ENCODE results near the gene CC2D2A.

The CC2D2A gene

DNA sequence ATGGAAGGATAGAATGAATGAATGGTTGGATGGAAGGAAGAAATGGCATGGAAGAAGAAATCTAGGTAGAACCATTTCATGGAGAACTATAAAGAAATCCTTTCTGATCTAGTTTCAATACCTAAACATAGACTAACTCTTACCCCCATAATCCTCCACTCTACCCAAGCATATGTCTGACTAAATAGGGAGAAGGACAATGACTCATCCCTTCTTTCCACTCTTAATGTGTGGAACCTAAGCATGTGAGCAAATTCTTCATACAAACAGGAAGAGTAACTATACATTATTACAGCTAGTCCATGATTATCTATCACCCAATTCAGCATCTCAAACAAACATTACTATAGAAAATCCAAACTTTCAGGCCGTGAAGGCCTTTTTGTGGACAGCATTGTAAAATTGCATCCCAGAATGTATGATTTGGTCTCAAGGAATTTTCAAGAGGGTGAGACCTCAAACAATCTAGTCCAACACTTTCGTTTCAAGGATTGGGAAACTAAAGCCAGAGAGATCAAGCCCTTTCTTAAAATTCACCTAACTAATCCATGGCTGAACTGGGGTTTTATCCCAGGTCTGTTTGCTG lies 30.6 kb upstream of the CC2D2A start:
- no peak for FAIRE-seq
- DNase-seq (ENCODE audit: insufficient read length, low spot score): no peak

DNA sequence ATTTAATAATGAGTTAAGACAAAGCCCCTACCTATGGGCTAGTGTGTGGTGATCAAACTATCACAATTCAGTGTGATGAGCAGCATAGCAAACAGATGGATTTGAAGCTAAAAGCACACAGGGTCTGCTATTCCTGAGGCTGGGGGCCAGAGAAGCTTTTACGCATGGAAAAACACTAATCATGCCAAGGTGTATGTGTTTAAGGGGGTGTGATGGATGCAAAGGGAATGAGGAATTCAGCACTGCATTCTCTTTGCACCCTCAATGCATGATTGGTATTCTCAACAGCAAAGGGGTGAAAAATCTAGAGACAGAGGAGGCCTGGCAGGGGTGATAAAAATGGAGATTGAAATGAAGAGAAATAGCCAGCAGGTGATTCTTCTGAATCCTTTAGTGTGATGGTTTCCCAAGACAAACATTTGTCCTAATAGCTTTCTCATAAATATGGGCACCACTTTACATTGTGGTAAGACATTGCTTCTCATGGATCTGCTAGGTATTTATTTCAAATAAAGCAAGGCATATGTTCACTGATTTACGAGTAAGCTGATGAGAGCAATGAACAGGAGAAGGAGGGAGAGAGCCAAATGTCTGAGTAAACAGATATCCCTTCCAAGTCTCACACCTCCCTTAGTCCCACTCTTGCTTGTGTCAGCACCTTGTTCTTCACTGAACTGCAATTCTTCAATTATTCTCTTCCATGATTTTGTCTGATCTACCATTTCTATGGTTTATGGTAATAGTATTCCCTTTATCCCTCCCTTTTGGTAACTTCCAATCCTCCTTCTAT lies 26.1 kb upstream of the CC2D2A start:
- FAIRE-seq (no peak), DNase-seq (ENCODE audit: insufficient read length, low spot score) (no peak)
- no peak for TF ChIP-seq TAF1 (IDR thresholded peaks at IDR 0.05; ENCODE audit: low read depth, low read length)
- no peak for TF ChIP-seq PAX5 (IDR thresholded peaks at IDR 0.05; ENCODE audit: insufficient read depth, low read length, severe bottlenecking)
- no peak for TF ChIP-seq POLR2AphosphoS5 (IDR thresholded peaks at IDR 0.05; ENCODE audit: low read depth, low read length)
- TF ChIP-seq POU2F2 (IDR thresholded peaks at IDR 0.05; ENCODE audit: low read depth, low read length): no peak
- TF ChIP-seq SPI1 (IDR thresholded peaks at IDR 0.05; ENCODE audit: low read depth, low read length): no peak

More for the DNA sequence above, 30.6 kb upstream of the CC2D2A start:
- TF ChIP-seq POLR2A (IDR thresholded peaks at IDR 0.05; ENCODE audit: low read depth, low read length): no peak
- TF ChIP-seq POLR2AphosphoS5 (IDR thresholded peaks at IDR 0.05; ENCODE audit: low read depth, low read length): no peak
- no peak for TF ChIP-seq TAF1 (IDR thresholded peaks at IDR 0.05; ENCODE audit: low read depth, low read length)
- no peak for TF ChIP-seq SPI1 (IDR thresholded peaks at IDR 0.05; ENCODE audit: low read depth, low read length)
- TF ChIP-seq PAX5 (IDR thresholded peaks at IDR 0.05; ENCODE audit: insufficient read depth, low read length, severe bottlenecking): no peak
- TF ChIP-seq POU2F2 (IDR thresholded peaks at IDR 0.05; ENCODE audit: low read depth, low read length): no peak

DNA sequence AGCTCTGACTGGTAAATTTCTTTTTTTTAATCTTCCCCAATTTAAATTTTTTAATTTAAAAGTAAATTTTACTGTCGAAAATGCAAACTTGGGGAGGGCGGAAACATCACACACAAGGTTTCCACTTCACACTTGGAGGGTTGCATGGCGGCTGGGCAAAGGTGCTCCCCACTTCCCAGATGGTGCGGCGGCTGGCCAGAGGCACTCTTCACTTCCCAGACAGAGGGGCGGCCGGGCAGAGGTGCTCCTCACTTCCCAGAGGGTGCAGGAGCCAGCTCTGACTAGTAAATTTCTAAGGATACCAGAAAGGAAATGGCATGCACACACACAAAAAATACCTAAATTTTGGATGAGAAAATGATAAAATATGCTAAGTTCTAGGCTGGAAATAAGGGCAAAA lies 25.4 kb upstream of the CC2D2A start:
- TF ChIP-seq TAF1 (IDR thresholded peaks at IDR 0.05; ENCODE audit: low read depth, low read length): no peak
- TF ChIP-seq POU2F2 (IDR thresholded peaks at IDR 0.05; ENCODE audit: low read depth, low read length): no peak
- no peak for TF ChIP-seq SPI1 (IDR thresholded peaks at IDR 0.05; ENCODE audit: low read depth, low read length)
- TF ChIP-seq POLR2A (IDR thresholded peaks at IDR 0.05; ENCODE audit: low read depth, low read length): no peak
- no peak for TF ChIP-seq PAX5 (IDR thresholded peaks at IDR 0.05; ENCODE audit: insufficient read depth, low read length, severe bottlenecking)
- TF ChIP-seq POLR2AphosphoS5 (IDR thresholded peaks at IDR 0.05; ENCODE audit: low read depth, low read length): no peak
- FAIRE-seq (no peak), DNase-seq (ENCODE audit: insufficient read length, low spot score) (no peak)

DNA sequence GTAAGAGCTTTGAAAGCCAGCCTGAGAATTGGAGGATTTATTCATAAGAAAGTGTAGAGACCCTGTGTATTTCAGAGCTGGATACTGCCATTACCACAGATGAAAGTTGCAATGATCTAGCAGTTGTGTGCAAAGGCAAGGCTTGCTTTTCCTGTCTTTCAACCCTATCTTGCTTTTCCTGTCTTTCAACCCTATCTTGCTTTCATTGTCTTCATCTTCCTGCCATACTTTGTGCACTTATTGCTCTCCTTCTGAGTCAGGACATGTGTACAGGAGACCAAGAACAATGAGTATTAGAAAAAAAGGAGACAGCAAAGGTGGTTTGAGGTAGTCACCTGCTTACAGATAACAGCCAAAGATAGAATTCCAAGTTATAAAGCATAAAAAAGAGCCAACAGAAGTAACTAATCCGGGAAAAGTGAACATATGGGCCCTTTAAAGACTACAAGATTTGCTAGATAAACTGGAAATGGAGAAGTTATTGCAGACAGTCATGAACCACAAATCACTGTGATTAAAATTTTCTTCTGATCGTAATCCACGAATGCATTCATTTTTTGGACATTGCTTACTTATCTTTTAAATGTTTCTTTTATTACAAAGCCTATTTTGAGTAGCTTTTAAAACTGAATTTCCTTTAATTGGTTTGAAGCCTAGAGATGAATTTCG lies 24.7 kb upstream of the CC2D2A start:
- TF ChIP-seq POLR2AphosphoS5 (IDR thresholded peaks at IDR 0.05; ENCODE audit: low read depth, low read length): no peak
- TF ChIP-seq POLR2A (IDR thresholded peaks at IDR 0.05; ENCODE audit: low read depth, low read length): no peak
- TF ChIP-seq SPI1 (IDR thresholded peaks at IDR 0.05; ENCODE audit: low read depth, low read length): no peak
- TF ChIP-seq PAX5 (IDR thresholded peaks at IDR 0.05; ENCODE audit: insufficient read depth, low read length, severe bottlenecking): no peak
- TF ChIP-seq TAF1 (IDR thresholded peaks at IDR 0.05; ENCODE audit: low read depth, low read length): no peak
- TF ChIP-seq POU2F2 (IDR thresholded peaks at IDR 0.05; ENCODE audit: low read depth, low read length): no peak
- no peak for FAIRE-seq

DNA sequence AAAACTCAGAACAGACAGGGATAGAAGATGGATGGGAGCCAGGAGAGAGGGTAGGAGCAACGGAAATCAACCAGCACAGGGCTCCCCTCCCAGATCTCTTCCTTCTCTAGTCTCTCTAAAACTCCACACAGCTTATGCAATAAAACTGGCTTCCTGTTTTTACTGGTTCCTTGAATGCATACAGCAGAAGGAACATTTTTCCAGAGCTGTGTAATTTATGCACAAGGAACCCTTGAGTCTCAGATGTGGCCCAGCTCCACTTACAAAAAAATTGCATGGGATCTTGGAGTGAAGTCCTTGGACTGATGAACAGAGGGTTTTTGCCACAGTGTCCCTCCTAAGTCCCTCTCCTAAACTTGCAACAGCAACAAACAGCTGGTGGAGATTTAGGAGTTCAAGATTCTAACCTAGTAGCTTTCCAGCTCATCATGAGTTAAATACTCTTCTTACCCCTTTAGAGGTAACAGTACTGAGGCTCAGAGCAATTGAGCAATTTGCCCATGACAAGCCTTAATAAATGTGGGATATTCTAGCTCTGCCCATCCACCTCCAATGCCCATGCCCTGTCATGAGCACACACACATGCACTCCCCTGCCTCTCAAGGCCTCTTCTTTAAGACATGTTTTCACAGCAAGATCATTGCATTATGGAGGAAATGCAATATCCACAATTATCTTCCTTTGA lies 18.4 kb upstream of the CC2D2A start:
- TF ChIP-seq POLR2AphosphoS5 (IDR thresholded peaks at IDR 0.05; ENCODE audit: low read depth, low read length) (no peak), TAF1 (IDR thresholded peaks at IDR 0.05; ENCODE audit: low read depth, low read length) (no peak), POLR2A (IDR thresholded peaks at IDR 0.05; ENCODE audit: low read depth, low read length) (no peak), PAX5 (IDR thresholded peaks at IDR 0.05; ENCODE audit: insufficient read depth, low read length, severe bottlenecking) (no peak), SPI1 (IDR thresholded peaks at IDR 0.05; ENCODE audit: low read depth, low read length) (no peak), POU2F2 (IDR thresholded peaks at IDR 0.05; ENCODE audit: low read depth, low read length) (no peak)
- FAIRE-seq (no peak), DNase-seq (ENCODE audit: insufficient read length, low spot score) (no peak)

More for the DNA sequence above, 24.7 kb upstream of the CC2D2A start:
- no peak for DNase-seq (ENCODE audit: insufficient read length, low spot score)

DNA sequence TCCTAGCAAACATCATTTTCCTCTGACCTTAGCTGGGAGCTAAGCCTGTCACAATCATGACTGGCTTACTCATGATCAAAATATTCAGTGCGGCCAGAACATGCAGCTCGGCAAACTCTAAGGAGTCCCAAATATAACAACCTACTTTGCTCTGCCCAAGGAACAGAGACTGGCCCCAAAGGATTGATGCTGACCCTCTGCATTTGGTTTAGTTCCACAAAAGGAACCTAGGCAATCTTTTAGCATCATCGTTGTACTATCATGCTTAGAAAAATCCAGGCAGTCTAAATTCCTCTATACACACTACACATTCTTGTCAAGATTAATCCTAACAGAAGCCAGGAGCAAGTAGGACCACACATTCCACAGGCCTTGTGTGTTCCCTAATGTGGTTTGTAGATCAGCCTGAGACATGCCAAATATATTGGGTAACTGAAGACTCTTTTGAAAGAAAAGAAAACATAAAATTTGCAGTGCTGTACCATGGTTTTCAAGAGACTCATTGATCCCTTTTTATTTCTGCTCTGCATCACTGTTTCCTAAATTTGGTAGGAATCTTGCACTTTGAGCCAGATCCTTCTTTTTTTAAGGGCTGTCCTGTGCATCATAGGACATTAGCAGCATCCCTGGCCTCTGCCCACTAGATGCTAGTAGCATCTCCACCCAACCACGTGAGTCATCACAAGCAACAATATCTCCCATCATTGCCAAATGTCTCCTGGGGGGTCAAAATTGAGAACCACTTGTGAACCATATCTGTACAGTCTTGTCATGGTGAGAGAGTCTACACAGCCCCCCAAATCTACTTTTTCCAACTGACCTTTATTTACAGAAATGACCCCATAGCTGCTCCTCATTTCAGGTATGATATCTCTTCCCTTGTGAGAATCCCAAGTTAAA lies 17.6 kb upstream of the CC2D2A start:
- no peak for DNase-seq (ENCODE audit: insufficient read length, low spot score)
- TF ChIP-seq PAX5 (IDR thresholded peaks at IDR 0.05; ENCODE audit: insufficient read depth, low read length, severe bottlenecking) (no peak), POLR2A (IDR thresholded peaks at IDR 0.05; ENCODE audit: low read depth, low read length) (no peak), POLR2AphosphoS5 (IDR thresholded peaks at IDR 0.05; ENCODE audit: low read depth, low read length) (no peak), TAF1 (IDR thresholded peaks at IDR 0.05; ENCODE audit: low read depth, low read length) (no peak), SPI1 (IDR thresholded peaks at IDR 0.05; ENCODE audit: low read depth, low read length) (no peak), POU2F2 (IDR thresholded peaks at IDR 0.05; ENCODE audit: low read depth, low read length) (no peak)
- no peak for FAIRE-seq

DNA sequence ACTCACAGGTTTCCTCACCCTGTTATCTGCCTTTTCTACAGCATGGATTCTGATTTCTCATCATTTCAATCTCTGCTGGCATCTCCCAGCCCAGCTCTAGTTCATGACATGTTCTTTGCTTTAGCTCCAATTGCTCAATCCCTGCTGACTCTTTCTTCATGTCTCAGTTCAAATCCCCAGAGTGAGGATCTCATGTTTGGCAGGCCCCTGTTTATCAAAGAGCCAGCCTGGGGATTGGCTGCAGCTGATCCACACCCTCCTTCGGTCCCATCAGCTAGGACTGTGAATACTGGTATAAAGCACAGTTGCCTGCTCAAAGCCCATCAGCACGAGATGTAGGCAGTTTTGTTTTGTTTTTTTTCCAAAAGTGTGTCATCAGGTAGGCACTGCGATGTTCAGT lies 14.4 kb upstream of the CC2D2A start:
- DNase-seq (ENCODE audit: insufficient read length, low spot score) (no peak), FAIRE-seq (no peak)
- TF ChIP-seq PAX5 (IDR thresholded peaks at IDR 0.05; ENCODE audit: insufficient read depth, low read length, severe bottlenecking) (no peak), TAF1 (IDR thresholded peaks at IDR 0.05; ENCODE audit: low read depth, low read length) (no peak), POLR2AphosphoS5 (IDR thresholded peaks at IDR 0.05; ENCODE audit: low read depth, low read length) (no peak), SPI1 (IDR thresholded peaks at IDR 0.05; ENCODE audit: low read depth, low read length) (no peak)

Data from GM12891 (cell line).